Choroid plexus epithelial cell (primary cell): Measurements from ENCODE around the gene RNU1-2.
"Not testable (repeated sequence)": the region's sequence is repeated elsewhere in the genome, so short reads cannot be mapped to it uniquely, and the experiment has no call there.

Experiments used
- DNase-seq: peaks from one replicate; pipeline ENCODE4 v3.0.0-alpha.2; 2010; ENCODE audit warnings: low read depth
- H3K4me3 ChIP-seq: 2 replicates; pipeline ENCODE4 v1.5.1; 2011; ENCODE audit warnings: low read depth, mild to moderate bottlenecking, control low read depth, low read length, moderate library complexity

RNU1-2 gene

GRCh38 chr1:16895598-16896315 lies at the start of gene RNU1-2:
TSS of gene RNU1-2 (plus strand) at chr1:16895980.
- peak; percentile 100 for DNase-seq
- H3K4me3 ChIP-seq: peak within 1 kb of the TSS; percentile 55

- H3K4me3 ChIP-seq: not testable (repeated sequence)
- DNase-seq: peak; percentile 38
Measured at GRCh38 chr1:16856201-16856600, 39.6 kb upstream of the RNU1-2 start.

GRCh38 chr1:16859167-16860041 lies 36.4 kb upstream of the RNU1-2 start:
- not testable (repeated sequence) for DNase-seq, H3K4me3 ChIP-seq

- not testable (repeated sequence) for H3K4me3 ChIP-seq
- peak; percentile 47 for DNase-seq
Measured at GRCh38 chr1:16860048-16860447, 35.7 kb upstream of the RNU1-2 start.

GRCh38 chr1:16861832-16862245 lies 33.9 kb upstream of the RNU1-2 start:
- peak; percentile 31 for DNase-seq
- not testable (repeated sequence) for H3K4me3 ChIP-seq

GRCh38 chr1:16862415-16862814 lies 33.4 kb upstream of the RNU1-2 start:
- H3K4me3 ChIP-seq, DNase-seq: not testable (repeated sequence)

- not testable (repeated sequence) for DNase-seq, H3K4me3 ChIP-seq
Measured at GRCh38 chr1:16863024-16863423, 32.8 kb upstream of the RNU1-2 start.

GRCh38 chr1:16866926-16867707 lies 28.7 kb upstream of the RNU1-2 start:
- H3K4me3 ChIP-seq, DNase-seq: not testable (repeated sequence)

- H3K4me3 ChIP-seq, DNase-seq: not testable (repeated sequence)
Measured at GRCh38 chr1:16868787-16869186, 27.0 kb upstream of the RNU1-2 start.

- not testable (repeated sequence) for H3K4me3 ChIP-seq, DNase-seq
Measured at GRCh38 chr1:16869996-16870395, 25.8 kb upstream of the RNU1-2 start.

- not testable (repeated sequence) for DNase-seq, H3K4me3 ChIP-seq
Measured at GRCh38 chr1:16871171-16871570, 24.6 kb upstream of the RNU1-2 start.

GRCh38 chr1:16872152-16873075 lies 23.4 kb upstream of the RNU1-2 start:
- DNase-seq: peak; percentile 74
- H3K4me3 ChIP-seq: peak overlapping the region; percentile 30

- H3K4me3 ChIP-seq: not testable (repeated sequence)
- DNase-seq: peak; percentile 20
Measured at GRCh38 chr1:16873076-16873879, 22.5 kb upstream of the RNU1-2 start.

- DNase-seq, H3K4me3 ChIP-seq: not testable (repeated sequence)
Measured at GRCh38 chr1:16874968-16875765, 20.6 kb upstream of the RNU1-2 start.

- not testable (repeated sequence) for H3K4me3 ChIP-seq, DNase-seq
Measured at GRCh38 chr1:16881742-16882141, 14.0 kb upstream of the RNU1-2 start.
